ENCODE measurements around the gene YEATS2.
"Not testable (repeated sequence)": the region's sequence is repeated elsewhere in the genome, so short reads cannot be mapped to it uniquely, and the experiment has no call there.

YEATS2 gene

DNA sequence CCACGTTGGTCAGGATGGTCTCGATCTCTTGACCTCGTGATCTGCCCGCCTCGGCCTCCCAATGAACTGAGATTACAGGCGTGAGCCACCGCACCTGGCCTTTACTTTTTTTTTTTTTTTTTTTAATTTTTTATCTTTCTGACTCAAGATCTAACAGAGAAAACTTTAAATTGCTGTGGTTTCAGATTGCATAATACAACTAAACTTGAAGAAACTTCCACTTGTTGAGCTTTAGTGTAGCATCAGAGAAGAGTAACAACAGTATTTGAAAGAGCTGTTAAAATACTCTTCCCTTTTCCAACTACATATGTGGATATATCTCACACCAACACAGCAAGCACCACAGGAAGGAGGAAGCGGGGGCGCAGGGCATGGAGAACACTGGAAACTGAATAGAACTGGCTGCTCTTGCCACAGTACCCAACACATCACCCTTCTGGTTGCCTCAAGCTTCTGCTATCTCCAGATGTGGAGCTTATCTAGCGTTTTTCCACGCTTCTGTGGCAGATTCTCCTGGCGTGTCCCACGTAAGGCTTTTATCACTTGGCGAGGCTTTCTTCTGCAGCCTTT lies 82.4 kb downstream of the YEATS2 start:
- DNase-seq: no peak

DNA sequence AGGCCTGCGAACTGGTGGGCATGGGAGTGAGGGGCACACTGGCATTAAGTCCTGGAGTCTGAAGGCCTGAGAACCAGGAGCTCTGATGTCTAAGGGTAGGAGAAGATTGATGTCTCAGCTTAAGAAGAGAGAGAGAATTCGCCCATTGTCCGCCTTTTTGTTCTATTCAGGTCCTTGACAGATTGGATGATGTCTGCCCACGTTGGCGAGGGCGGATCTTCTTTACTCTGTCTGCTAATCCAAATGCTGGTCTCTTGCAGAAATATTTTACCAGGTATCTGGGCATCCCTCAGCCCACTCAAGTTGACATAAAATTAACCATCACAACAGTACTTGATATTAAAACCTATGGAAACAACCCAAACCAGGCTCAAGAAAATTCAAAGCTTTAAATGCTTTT lies 83.6 kb downstream of the YEATS2 start:
- DNase-seq: no peak

DNA sequence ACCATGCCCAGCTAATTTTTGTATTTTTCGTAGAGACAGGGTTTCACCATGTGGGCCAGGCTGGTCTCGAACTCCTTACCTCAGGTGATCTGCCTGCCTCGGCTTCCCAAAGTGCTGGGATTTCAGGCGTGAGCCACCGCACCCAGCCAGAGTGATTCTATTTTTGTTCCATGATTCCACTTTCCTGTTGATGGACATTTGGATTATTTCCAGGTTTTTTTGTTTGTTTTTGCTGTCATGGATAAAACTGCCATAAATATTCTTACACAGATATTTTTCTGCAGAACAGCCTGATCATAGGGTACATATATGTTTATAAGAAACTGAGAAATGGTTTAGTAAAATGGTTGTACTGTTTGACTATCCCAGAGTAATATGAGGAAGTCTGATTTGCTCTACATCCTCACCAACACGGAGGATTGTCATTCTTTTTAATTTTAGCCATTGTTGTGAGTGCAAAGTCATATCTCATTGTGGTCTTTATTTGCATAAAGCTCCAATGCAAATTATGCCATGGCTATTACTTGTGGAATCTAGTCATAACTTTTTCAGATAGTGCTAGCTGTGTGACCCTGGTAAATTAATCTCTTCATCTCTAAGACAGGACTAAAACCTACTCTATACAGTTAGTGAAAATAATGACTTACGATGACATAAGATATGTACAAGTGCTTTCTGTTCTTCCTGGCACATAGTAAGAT lies 85.1 kb downstream of the YEATS2 start:
- no peak for DNase-seq

DNA sequence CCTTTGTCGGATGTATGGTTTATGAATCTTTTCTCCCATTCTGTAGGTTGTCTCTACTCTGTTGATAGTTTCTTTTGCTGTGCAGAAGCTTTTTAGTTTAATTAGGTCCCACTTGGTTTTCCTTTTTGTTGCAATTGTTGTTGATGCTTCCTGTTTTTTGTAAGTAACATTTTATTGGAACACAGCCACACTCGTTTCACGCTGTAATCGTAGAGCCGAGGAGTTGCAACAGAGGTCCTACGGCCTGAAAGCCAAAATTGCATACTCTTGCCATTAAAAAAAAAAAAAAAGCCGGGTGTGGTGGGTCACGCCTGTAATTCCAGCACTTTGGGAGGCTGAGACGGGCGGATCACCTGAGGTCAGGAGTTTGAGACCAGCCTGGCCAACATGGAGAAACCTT lies 86.9 kb downstream of the YEATS2 start:
- not testable (repeated sequence) for DNase-seq

DNA sequence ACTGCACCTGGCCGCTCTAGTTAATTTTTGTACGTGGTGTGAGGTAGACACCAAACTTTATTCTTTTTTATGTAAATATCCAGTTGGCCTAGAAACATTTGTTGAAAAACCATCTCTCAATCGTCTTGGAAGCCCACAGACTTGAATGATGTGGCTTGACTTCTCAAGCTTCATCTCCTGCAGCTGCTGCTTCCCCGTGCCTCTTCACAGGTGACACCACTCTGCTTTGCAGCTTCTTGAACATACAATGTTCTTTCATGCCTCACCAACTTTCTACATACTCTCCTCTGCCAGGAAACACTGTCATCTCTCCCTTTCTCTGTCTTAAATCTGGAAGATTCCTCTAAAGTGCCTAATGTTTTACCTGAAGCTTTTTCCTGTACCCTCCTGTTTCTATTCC lies 92.2 kb downstream of the YEATS2 start:
- DNase-seq: no peak

DNA sequence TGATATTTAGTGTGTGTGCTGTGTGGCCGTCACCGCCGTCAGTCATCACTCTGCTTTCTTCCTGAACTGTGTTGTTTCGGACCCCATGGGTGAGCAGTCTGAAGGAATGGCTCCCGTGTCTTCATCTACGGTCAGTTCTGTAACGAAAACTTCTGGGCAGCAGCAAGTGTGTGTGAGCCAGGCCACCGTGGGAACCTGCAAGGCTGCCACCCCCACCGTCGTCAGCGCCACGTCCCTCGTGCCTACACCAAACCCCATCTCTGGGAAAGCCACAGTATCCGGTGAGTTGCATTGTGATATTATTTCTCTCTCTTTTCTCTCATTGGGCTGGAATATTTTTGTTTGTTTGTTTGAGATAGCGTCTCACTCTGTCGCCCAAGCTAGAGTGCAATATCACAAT lies 93.1 kb downstream of the YEATS2 start:
- DNase-seq: no peak

DNA sequence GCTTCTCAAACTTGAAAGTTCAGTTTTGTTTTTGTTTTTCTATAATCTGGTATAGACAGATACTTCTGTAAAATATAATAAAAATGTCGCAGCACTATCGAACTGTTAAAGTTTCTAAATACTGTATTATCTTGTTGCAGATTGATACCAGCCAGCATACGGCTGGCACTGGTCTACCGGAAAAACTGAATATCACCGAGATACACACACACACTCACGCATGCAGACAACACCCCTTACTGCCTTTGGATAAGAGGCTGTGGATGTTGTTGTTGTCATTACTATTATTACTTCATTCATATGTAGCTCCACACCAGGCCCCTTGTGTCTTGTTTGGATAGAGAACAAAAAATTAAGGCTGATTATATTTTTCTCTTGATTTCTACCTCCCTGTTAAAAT lies 95.4 kb downstream of the YEATS2 start:
- DNase-seq: no peak

DNA sequence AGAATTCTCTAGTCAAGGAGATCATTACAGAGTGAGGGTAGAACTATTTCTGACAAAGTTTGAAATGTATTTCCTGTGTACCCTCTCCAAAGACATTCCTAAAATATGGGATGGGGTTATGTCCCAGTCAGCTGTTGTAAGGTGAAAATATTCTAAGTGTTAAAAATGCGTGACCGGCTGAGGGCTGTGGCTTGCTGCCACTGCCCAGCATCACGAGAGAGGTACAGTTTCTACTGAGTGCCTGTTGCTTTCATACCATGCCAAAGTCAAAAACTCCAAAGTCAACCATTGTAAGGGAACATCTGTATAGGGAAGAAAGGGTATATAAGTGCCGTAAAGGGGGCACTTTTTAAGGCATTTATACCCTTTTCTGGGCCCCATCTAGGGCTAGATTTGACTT lies 96.9 kb downstream of the YEATS2 start:
- DNase-seq: no peak

DNA sequence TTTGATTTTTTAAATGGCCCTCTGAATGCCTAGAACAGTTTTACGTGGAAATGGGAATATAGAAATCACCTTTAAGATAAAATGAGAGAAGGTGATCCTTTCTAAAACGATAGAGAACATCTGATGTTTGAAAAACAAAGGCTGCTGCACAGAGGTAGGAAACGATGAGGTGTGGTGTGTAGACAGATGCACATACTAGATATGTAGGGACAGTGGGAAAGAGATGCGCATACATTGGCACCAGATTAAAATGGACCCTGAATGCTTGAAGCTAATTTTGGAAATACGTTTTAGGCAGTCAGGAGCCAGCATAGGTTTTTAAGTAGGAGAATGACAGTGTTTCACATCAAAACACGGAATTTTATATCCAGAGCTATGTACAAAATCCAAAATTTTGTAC lies 98.8 kb downstream of the YEATS2 start:
- DNase-seq: no peak

DNA sequence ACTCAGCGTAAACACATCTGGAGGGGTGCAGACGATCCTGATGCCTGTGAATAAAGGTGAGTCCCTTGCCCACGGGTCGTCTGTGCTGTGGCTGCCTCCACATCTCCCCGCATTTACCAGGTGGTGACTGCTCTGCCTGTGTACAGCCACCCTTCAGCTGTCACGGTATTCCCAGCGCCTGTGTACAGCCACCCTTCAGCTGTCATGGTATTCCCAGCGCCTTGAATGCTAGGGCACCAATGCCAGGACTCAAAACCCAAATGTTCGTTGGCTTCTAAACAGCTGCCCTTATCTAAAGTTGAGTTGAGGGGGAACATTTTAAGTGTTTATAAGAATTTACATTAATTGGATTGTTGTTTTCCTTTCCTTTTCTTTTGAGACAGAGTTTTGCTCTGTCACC lies 100.4 kb downstream of the YEATS2 start:
- no peak for DNase-seq

DNA sequence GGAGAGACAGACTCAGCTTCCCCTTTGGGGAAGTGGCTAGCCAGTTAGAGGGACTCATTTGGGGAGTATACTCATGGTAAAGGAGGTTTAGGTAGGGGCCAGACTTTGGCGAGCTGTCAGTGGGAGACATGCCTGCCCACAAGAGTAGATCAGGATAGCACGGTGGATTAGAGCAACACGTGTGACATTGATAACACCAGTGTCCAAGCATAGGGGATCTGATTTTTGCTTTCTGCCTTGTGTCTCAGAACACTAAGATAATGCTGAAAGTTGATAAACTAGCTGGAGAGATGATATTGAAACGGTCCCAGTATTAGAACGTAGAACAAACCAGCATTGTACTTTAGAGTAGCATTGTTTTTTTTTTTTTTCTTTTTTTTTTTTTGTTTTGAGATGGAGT lies 101.9 kb downstream of the YEATS2 start:
- DNase-seq: no peak

DNA sequence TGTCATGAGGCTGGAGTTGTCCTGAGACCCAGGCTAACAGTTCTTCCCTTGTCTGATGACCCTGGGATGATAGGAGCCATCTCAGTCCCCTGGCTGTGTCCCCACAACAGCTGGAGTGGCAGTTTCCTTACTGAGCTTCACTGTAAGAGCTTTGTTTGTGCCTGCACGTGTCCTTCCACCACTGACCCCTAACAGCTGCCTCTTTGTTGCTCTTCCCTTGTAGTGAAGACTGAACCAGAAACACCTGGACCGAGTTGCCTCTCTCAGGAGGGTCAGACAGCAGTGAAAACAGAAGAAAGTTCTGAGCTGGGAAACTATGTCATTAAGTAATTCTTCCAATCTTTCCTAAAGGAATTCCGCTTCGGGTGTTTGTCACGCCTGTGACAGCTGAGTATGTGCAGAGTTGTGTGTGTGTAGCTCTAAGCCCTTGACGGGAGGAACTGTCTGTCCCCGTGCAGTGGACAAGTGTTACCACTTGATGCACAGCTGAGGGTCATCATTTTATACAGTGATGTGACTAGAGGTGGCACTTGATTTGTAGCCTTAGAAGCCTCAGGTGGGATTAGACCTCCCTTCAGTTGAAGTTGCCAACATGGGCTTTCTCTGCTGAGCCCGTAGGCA lies 102.8 kb downstream of the YEATS2 start:
- no peak for DNase-seq

DNA sequence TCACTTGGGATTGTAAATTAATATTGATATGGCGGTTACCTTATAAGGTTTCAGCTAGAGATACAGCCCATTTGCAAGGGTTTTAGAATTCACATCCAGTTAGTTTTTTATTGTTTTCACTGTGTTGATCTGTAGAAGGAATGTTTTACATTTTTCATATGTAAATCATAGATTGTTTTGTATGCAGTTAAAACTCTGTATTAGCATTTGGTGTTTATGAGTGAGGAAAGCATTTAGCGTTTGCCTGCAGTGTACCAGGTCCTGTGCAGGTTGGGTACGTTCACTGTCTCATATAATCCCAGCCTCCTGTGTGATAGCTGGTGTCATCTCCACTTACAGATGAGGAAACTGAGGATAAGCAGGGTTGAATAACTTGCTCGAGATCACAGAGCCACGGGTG lies 104.0 kb downstream of the YEATS2 start:
- no peak for DNase-seq

DNA sequence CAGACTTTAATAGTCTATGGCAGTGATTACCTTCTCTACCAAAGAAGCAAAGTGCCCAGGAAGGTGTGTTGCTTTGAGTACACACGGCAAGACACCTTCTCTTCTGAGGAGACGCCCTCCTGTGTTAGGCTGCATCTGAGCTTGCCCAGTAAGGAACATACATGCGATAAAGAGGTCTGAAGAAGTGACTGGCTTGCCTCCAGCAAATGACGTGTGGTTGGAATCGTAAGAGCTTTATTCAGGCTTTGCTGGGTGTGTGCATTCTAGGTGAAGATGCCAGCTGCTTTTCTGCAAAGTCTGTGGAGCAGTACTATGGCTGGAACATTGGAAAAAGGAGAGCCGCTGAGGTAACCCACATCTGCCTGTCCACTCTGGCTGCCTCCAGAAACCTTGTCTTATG lies 105.4 kb downstream of the YEATS2 start:
- no peak for DNase-seq

DNA sequence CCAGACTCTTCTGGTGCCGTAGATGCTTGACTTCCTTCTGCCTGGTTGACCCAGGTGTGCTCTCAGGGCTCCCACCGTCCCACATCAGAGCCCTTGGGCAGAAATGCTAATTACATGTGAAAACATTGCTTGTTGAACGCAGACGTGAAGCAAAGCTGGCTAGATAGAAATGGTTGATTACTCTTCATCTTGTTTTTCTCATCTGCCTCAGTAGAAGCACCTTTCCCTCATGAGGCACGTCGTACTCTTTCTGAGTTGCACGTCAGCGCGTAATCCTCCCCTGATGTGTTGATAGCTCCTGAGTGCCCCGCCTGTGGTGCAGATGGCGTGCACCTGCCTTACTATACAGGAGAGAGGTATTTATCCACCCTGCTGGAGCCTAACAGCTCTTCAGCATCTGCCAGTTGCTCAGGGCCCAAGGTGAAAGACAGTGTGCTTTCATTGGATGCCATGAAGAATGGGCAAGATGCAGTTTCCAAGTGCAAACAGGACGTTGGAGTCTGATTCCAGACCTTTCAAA lies 109.7 kb downstream of the YEATS2 start:
- no peak for DNase-seq

DNA sequence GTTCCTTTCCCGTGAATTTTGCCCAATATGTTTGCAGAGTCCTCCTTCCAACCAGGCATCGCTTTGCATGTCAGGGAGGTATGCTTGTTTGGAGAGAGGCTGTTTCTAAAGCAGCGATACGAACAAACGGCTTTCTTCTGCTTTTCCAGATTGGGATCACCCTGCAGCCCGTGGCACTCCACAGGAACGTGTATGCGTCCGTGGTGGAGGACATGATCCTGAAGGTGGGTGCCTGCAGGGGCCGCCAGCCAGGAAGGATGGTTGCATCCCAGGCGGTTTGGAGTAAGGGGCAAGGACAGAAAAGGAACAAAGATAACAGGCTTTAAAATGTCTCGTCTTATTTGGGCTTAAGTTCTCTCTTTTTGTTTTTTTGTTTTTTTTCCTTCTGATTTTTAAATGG lies 110.3 kb downstream of the YEATS2 start:
- DNase-seq: no peak

DNA sequence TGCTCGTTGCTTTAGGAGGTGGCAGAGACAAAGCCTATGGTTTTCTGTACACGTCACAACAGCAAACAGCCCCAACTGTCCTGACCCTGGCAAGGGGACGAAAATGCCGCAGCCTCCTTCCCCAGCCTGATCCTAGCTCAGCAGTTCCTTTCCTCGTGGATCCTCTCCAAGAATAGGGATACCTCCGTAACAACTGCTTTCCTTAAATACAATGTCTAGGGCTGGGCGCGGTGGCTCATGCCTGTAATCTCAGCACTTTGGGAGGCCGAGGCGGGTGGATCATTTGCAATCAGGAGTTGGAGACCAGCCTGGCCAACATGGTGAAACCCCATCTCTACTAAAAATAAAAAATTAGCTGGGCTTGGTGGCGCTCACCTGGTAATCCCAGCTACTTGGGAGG lies 110.8 kb downstream of the YEATS2 start:
- DNase-seq: no peak

DNA sequence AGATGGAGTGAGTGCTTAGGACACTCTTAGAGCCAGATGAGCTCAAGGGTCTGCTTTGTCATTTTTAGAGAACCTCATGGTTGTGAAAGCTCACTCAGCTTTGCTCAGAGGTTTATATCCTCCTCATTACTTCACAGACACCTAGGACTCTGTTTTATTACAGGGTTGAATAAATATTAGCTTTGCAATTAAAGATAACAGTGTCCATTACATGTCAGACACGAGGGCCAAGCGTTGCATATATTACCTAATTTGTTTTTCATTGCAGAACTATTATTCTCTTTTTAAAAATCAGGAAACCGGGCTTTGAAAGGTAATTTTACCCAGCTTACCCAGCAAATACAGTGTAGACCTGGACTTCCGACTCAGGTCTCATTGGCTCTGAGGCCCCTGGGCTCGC lies 111.7 kb downstream of the YEATS2 start:
- DNase-seq: no peak

DNA sequence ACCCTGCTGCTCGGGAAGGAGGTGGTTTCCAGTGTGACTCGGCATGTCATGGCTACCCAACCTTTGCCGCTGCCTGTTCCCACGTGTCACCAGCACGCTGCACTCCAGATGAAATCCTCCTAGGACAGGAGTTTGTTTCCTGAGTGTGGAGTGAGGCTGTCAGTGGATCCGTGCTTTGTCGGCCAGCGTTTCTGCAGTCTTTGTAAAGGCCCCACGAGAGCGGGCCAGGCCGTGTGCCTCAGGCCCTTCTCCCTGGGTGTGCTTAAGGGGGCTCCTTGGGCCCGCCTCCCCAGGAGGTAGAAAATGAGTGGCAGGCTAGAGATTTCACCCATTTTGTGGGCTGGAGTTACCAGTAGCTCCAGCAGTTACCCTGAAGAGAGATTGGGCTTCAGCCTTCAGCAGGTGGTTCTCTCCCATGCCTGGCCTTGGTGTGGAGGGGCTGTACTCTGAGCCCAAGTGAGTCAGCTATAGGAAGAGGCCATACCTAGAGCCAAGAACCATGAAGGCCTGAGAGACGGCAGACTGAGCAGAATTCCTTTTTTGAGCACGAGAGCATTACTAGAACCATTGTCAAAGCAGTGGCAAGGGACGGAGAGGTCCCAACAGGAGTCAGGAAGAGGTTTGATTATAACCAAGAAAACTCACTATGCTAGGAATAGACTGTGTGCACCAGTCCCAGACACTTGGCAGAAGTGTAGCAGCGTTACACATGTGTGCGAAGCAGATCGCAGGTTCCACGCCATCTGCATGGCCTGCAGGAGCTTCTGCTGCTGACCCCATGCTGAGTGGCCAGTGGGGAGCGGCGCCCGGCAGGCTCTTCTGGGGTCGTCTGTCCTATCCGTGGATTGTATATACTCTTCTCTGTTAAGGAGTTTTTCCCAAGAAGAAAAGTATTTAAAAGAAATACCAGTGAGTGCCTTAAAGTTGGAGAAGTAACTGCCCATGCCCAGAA lies 113.3 kb downstream of the YEATS2 start:
- DNase-seq: no peak

DNA sequence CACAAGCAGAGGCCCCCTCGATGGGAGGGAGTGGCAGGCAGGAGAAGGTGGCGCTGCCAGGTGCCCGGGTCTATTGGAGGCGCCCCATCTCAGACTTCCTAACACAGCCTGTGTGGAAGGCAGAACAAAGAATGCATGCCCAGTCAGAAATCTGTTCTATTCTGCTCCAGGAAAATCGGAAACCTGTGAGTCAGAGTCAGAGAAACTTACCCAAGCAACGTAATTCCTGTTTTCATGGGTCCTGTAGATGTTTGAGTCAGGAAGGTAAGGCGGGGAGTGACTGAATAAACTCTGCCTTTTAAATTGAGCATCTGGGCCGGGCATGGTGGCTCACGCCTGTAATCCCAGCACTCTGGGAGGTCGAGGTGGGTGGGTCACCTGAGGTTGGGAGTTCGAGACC lies 114.0 kb downstream of the YEATS2 start:
- no peak for DNase-seq

DNA sequence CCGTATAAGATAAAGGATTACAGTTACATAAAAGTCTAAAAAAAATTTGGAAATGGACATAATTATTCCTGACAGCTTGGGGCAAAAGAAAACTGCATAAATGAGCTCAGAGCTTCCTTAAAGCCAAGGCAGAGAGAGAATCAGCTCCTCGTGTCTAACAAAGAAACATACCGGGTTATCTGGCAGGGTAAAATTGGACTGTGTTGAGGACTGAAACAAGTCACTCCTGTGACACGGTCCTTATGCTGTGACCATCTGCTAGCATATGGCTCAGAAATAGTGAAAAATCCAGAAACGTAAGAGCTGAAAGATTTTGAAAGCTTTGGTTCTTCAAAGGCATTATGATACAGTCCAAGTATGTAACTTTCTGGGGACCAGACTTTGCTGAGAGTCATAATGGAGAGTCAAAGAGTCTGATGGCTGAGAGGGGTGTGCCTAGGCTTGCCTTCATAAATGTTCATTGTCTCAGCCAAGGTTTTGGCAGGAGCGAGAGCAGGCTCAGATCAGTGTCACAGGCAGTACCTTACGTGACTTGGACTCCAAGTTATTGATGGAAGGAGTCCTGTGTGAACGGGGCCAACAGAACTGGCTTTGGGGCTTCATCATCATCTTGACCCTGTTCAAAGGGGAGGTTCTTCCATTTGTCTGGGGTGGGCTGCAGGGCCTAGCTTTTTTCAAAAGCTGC lies 115.3 kb downstream of the YEATS2 start:
- DNase-seq: peak; percentile 10

DNA sequence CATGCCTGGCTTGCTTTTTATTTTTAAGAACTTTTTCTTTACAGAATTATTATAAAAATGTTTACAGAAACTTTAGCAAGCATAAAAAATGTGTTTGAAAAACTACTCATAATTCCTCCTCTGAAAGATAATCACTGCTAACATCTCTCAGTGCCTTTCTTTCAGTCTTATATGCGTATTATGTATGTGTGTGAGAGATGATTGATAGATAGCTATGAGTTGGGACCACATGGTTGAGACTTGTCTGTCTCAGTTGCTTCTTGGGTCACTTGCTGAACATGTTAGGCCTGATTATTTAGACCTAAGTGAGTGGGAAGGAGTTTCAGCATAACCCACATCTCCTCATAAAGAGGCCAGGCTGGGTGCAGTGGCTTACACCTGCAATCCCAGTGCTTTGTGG lies 116.6 kb downstream of the YEATS2 start:
- no peak for DNase-seq

DNA sequence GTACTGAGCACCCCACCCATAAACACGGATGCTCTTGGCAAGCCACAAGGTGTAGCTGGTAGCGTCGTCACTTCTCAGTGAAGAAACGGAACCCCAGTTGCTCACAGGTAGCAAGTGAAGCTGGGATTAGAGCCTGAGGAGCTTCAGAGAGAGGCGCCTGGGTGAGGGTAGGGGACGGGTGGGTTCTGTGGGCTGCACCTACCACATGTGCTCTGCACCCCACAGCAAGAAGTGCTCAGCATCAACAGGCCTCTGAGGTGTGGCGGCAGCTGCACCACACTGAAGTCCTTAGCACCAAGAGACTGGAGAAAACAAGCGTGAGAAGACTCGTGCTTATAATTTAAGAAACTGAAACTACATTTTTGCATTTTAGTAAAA lies 118.0 kb downstream of the YEATS2 start:
- peak; percentile 59 for DNase-seq
